GM23338 (cell line): Measurements from ENCODE around the gene NTN4. TPM values are rescaled to one million over a fixed set of nuclear protein-coding genes. Genes with fewer than 3 reads are reported as not detected.

ENCODE experiments used
- polyA plus RNA-seq: library from polyadenylated mRNA; unstranded; fragments of >200 nt; fragmentation: Nextera tagmentation; extraction: Ambion mirVana; gene quantifications from 2 replicates; pipeline ENCODE4 v1.2.1, GENCODE V29; 2016
- small RNA-seq: library from RNA; depleted of rRNA; stranded (forward); fragments of <200 nt; gene quantifications from one replicate; pipeline ENCODE3, GENCODE V24; 2014; ENCODE audit warnings: low replicate concordance
- total RNA-seq: library from RNA; depleted of rRNA; stranded (reverse); fragments of >200 nt; shearing (Covaris generic); gene quantifications from 2 replicates; pipeline ENCODE4 v1.2.3, GENCODE V29; 2014; rRNA removed

The NTN4 gene
- total and polyA plus RNA-seq, 2 experiments from 2014 or later = 1.5 to 3.8 TPM

Small RNAs within 50 kb of the gene (small RNA-seq; reads per million reads assigned to genes)
- gene RF00019 (not detected), gene RNU6-247P (not detected)

Other genes starting within 250 kb of the NTN4 start
- 243 and 248 TPM in 2 replicates for gene USP44, start 239.3 kb downstream of the NTN4 start, total RNA-seq
- 193 and 235 TPM in 2 replicates for gene USP44, start 239.3 kb downstream of the NTN4 start, polyA plus RNA-seq
- gene SNRPF, start 68.2 kb upstream of the NTN4 start, total RNA-seq = 31.1 and 35.4 TPM in 2 replicates
- 458 and 475 TPM in 2 replicates for gene SNRPF, start 68.2 kb upstream of the NTN4 start, polyA plus RNA-seq
- not detected in 2 replicates for gene CCDC38, start 151.8 kb upstream of the NTN4 start, total RNA-seq
- gene CCDC38, start 151.8 kb upstream of the NTN4 start, polyA plus RNA-seq = not detected in 2 replicates
- gene AMDHD1, start 152.6 kb upstream of the NTN4 start, total RNA-seq = 0.19 and 0.21 TPM in 2 replicates
- gene AMDHD1, start 152.6 kb upstream of the NTN4 start, polyA plus RNA-seq = 0.24 TPM in 1 of 2 replicates, not detected in the other
- gene HAL, start 205.6 kb upstream of the NTN4 start, total RNA-seq = 0.17 TPM in 1 of 2 replicates, not detected in the other
- 0.24 TPM in 1 of 2 replicates, not detected in the other for gene HAL, start 205.6 kb upstream of the NTN4 start, polyA plus RNA-seq
- 173 and 189 TPM in 2 replicates for gene LTA4H, start 244.8 kb upstream of the NTN4 start, total RNA-seq
- 74.1 and 84.4 TPM in 2 replicates for gene LTA4H, start 244.8 kb upstream of the NTN4 start, polyA plus RNA-seq